D721Med (cell line): ENCODE results near the gene ARHGAP29.
A peak's percentile ranks its signal among the peaks of the same experiment; 100 is the strongest.

Experiments
- DNase-seq: peaks from one replicate; pipeline ENCODE4 v3.0.0; 2011; ENCODE audit warnings: low spot score; ENCODE audit not compliant: insufficient read length
- FAIRE-seq: peaks from 2 replicates; lab custom pipeline; 2011; peaks lifted over from hg19 to GRCh38; lab: Jason Lieb, UNC
- CTCF ChIP-seq: IDR thresholded peaks from 2 replicates; pipeline ENCODE4 v1.5.1; 2012; ENCODE audit warnings: mild to moderate bottlenecking, control low read depth; ENCODE audit not compliant: insufficient read depth; ENCODE audit errors: missing control alignments

Gene ARHGAP29

DNA sequence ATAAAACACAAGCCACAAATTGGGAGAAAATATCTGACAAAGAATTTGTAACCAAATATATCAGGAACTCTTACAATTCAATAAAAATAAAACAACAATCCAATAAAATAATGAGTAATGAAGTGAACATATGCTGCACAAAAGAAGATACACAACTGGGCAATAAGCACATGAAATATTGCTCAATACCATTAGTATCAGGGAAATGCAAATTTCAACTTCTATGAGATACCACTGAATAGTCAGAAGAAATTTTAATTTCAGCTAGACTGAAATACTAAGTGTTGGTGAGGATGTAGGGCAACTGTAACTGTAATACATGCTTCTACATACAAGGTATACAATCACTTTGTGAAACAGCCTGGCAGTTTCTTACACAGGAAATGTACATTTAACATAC lies 7.4 kb upstream of the ARHGAP29 start:
- DNase-seq (no peak), FAIRE-seq (no peak)
- TF ChIP-seq CTCF: no peak

DNA sequence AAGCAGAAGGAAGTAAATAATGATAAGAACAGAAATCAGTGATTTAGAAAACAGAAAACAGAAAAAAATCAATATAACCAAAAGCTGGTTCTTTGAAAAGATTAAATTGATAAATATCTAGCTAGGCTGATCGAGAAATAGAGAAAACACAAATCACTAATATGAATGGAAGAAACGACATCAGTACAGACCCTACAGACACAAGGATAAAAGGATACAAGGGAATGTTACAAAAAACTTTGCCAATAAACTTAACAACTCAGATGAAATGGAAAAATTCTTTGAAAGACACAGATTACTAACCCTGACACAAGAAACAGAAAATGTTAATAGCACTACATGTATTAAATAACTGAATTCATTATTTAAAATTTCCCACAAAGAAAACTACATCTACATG lies 6.3 kb upstream of the ARHGAP29 start:
- DNase-seq (no peak), FAIRE-seq (no peak)
- TF ChIP-seq CTCF: no peak

DNA sequence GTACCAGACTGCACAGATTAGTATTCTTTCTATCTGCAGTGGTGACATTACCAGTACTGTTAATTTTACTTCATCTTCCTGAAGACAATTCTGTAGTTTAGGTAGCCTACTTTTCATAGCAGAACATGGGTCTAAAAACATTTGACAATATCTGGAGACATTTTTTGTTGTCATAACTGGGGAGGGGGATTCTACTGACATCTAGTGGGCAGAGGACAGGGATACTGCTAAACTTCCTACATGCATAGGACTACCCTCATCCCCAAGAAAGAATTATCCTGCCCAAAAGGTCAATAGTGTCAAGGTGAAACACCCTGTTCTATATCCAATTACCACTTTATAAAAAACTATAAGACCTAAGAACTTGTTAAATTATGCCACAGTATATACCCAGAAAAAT lies 3.4 kb upstream of the ARHGAP29 start:
- DNase-seq (no peak), FAIRE-seq (peak; percentile 89)
- TF ChIP-seq CTCF: peak; percentile 71

DNA sequence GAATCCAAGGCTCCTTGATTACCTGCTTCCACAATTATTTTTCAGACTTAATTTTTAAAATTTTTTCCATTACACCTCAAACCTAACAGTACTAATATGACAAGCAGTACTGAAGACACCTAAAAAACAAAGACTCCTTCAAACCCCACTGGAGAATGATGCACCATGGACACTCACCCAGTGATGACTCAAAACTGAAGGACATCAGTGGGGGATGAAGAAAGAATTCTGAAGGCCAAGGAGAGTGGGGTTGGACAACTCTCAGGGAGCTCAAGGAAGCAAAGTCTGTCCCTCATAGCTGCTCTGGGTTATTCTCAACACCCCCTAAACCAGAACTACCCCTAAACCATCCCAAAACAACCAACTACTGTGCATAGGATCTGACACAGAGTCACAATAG lies 2.4 kb upstream of the ARHGAP29 start:
- DNase-seq (no peak), FAIRE-seq (no peak)
- no peak for TF ChIP-seq CTCF

GRCh38 chr1:94239051-94239450 lies 1.7 kb upstream of the ARHGAP29 start:
- no peak for TF ChIP-seq CTCF
- FAIRE-seq (no peak), DNase-seq (no peak)

- no peak for DNase-seq
- no peak for FAIRE-seq
- TF ChIP-seq CTCF: no peak
Observed at GRCh38 chr1:94236630-94237290, 624 bp downstream of the ARHGAP29 start.

- FAIRE-seq: no peak
- no peak for DNase-seq
- no peak for TF ChIP-seq CTCF
Observed at GRCh38 chr1:94236013-94236491, 1.3 kb downstream of the ARHGAP29 start.
